AG04449 (cell line): ENCODE results near the gene MYCBPAP.
A peak's percentile ranks its signal among the peaks of the same experiment; 100 is the strongest.

Source experiments
- CTCF ChIA-PET: fragments of 350-600 bp; formaldehyde crosslinking; extraction: SDS; loops from one replicate; lab custom pipeline; 2021; ENCODE audit warnings: antibody characterized with exemption; lab: Yijun Ruan, JAX
- POLR2A ChIA-PET: fragments of 400-600, 350-600 bp; formaldehyde crosslinking; extraction: SDS; loops from one replicate; lab custom pipeline; 2020; ENCODE audit warnings: antibody characterized with exemption, inconsistent platforms; lab: Yijun Ruan, JAX
- DNase-seq: peaks from one replicate; pipeline ENCODE4 v3.0.0-alpha.2; 2010; ENCODE audit warnings: low read depth, low spot score
- H3K4me3 ChIP-seq: 2 replicates; pipeline ENCODE4 v1.5.1; 2011; ENCODE audit warnings: low read depth, mild to moderate bottlenecking, control low read depth, low read length
- TF ChIP-seq, protein P1 (sequence below): IDR thresholded peaks from one replicate; pipeline ENCODE4 v1.5.1; 2011; ENCODE audit warnings: mild to moderate bottlenecking, moderate library complexity, low read length, control low read depth, inconsistent platforms; ENCODE audit not compliant: insufficient read depth; ENCODE audit errors: missing control alignments

The MYCBPAP gene

DNA sequence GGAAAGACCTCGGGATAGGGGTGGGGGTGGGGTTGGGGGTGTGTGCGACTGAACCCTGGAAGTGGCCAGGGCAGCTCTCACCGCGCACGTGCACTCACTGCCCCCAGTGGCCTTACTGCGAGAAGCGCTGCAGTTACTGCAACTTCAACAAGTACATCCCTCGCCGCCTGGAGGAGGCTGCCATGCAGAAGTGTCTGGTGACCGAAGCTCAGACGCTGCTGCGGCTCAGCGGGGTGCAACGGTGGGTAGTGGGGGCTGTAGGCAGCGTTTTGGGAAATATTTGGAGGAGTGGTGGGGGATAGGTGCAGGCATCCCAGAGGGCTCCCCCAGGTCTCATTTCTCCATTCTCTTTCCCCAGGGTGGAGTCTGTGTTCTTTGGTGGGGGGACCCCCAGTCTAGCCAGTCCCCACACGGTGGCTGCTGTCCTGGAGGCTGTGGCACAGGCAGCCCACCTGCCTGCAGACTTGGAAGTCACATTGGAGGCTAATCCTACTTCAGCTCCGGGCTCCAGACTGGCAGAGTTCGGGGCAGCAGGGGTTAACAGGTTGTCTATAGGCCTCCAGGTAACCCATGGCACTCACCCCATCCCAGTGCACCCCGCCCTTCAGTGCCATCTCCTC is 28.6 kb upstream of the MYCBPAP start:
- POLR2A ChIA-PET: interaction anchor here (1.4 kb wide), 1 partner anchor 62 kb away, joined by 3 read pairs; no protein-coding TSS in a partner anchor

DNA sequence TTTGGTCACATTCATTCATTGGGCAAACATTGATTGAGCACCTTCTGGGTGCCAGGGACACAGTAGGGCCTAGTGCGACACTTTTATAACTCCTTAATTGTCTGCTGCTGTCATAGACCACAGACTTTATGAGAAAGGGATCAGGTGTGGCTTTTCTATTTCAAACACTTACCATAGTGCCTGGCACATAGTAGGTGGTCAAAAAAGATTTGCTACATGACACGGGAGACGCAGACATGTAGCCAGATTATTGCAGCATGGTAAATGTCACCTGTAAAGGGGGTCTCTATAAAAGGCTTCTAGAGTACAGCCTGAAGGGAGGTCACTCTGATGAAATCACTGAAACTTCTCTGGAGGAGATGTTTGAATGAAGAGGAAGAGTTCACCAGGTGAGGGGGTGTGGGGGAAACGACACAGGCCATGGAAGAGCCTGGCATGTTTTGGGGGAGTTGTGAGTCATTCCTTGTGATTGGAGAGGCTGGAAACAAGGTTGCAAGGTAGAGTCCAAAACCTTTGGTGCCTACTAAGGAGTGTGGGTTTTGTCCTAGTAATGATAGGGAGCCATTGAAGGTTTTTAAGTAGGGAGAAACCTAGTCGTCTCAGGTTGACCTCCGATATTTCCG is 28.0 kb upstream of the MYCBPAP start:
- H3K4me3 ChIP-seq: no peak overlapping the region; the same call in 1 of the 2 replicates
- POLR2A ChIA-PET: interaction anchor here (1.4 kb wide), 1 partner anchor 61 kb away, joined by 3 read pairs; no protein-coding TSS in a partner anchor

More for the DNA sequence above, 28.6 kb upstream of the MYCBPAP start:
- DNase-seq: peak; percentile 21
- H3K4me3 ChIP-seq: peak overlapping the region; percentile 81
- TF ChIP-seq, protein P1, sequence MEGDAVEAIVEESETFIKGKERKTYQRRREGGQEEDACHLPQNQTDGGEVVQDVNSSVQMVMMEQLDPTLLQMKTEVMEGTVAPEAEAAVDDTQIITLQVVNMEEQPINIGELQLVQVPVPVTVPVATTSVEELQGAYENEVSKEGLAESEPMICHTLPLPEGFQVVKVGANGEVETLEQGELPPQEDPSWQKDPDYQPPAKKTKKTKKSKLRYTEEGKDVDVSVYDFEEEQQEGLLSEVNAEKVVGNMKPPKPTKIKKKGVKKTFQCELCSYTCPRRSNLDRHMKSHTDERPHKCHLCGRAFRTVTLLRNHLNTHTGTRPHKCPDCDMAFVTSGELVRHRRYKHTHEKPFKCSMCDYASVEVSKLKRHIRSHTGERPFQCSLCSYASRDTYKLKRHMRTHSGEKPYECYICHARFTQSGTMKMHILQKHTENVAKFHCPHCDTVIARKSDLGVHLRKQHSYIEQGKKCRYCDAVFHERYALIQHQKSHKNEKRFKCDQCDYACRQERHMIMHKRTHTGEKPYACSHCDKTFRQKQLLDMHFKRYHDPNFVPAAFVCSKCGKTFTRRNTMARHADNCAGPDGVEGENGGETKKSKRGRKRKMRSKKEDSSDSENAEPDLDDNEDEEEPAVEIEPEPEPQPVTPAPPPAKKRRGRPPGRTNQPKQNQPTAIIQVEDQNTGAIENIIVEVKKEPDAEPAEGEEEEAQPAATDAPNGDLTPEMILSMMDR: peak; percentile 81
- CTCF ChIA-PET: interaction anchor here (0.7 to 3.7 kb wide), 38 partner anchors 9 to 311 kb away, joined by 3 to 39 read pairs (median 4); partner anchors contain the start of genes EPN3, LRRC59 and SPATA20

DNA sequence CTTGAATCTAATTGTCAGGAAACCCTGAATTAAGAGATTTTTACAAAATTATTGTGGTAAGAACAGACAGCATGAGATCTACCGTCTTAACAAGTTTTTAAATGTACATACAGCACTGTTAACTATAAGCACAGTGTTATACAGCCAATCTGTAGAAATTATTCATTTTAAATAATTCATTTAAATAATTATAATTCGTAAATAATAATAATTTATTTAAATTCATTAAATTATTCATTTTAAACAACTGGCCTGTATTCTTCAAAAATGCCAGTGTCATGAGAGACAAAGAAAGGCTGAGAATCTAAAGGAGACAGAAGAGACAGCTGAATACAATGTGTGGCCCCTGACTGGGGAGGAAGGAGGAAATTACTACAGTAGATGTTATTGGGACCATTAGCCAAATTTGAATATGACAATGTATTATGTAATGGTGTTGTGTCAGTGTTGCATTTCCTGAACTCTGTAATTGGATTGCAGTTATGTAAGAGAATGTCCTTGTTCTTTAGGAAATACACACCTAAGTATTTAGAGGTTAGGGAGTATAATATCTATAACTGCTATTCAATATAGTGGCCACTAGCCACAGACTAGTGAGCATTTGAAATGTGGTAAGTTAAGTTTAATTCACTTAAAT is 27.3 kb upstream of the MYCBPAP start:
- no peak for DNase-seq
- H3K4me3 ChIP-seq: no peak overlapping the region
- CTCF ChIA-PET: interaction anchor here (1.4 to 7.2 kb wide), 6 partner anchors 13 to 371 kb away, joined by 3 to 78 read pairs (median 30); partner anchors contain the start of gene LRRC59
- POLR2A ChIA-PET: no interaction called here
- TF ChIP-seq, protein P1: no peak

More for the DNA sequence above, 28.0 kb upstream of the MYCBPAP start:
- no peak for DNase-seq
- TF ChIP-seq, protein P1: no peak
- CTCF ChIA-PET: interaction anchor here (1.1 to 5.8 kb wide), 19 partner anchors 9 to 215 kb away, joined by 3 to 50 read pairs (median 4); partner anchors contain the start of genes EPN3, LRRC59 and SPATA20

DNA sequence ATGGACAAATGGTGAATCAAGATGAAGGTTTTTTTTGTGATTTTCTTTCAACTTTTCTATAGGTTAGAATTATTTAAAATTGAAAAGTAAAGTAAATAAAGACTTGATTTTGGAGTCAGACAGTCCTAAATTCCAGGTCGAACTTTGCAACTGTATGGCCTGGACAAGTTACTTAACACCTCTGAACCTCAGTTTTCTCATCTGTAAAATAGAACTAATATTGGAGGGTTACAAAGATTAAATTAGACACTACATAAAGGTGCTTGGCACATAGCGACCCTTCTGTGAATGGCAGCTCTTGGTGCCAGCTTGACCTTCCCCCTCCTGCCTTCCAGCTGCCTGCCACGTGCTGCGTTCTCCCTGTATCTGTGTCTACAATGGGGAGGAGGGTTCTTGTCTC is 26.6 kb upstream of the MYCBPAP start:
- no peak for DNase-seq
- TF ChIP-seq, protein P1: no peak
- ChIA-PET POLR2A (no interaction called here), CTCF (interaction anchor here (0.7 to 7.2 kb wide), 19 partner anchors 9 to 370 kb away, joined by 3 to 78 read pairs (median 6); partner anchors contain the start of genes EPN3 and LRRC59)
- H3K4me3 ChIP-seq: no peak overlapping the region

DNA sequence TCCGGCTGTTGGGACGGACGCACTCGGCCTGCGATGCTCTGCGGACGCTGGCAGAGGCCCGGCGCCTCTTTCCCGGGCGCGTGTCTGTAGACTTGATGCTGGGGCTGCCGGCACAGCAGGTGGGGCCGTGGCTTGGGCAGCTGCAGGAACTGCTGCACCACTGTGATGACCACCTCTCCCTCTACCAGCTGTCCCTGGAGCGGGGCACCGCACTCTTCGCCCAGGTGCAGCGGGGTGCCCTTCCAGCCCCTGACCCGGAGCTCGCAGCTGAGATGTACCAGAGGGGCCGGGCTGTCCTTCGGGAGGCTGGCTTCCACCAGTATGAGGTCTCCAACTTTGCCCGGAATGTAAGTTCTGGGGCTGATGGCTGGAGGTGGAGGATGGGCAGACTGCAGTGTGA is 26.1 kb upstream of the MYCBPAP start:
- no peak overlapping the region for H3K4me3 ChIP-seq
- TF ChIP-seq, protein P1: no peak
- CTCF ChIA-PET: interaction anchor here (0.7 to 7.2 kb wide), 21 partner anchors 8 to 370 kb away, joined by 3 to 78 read pairs (median 5); partner anchors contain the start of genes EPN3, LRRC59 and SPATA20
- DNase-seq: no peak
- POLR2A ChIA-PET: no interaction called here
